Measurements from ENCODE around the gene DUSP28.

DUSP28 gene

DNA sequence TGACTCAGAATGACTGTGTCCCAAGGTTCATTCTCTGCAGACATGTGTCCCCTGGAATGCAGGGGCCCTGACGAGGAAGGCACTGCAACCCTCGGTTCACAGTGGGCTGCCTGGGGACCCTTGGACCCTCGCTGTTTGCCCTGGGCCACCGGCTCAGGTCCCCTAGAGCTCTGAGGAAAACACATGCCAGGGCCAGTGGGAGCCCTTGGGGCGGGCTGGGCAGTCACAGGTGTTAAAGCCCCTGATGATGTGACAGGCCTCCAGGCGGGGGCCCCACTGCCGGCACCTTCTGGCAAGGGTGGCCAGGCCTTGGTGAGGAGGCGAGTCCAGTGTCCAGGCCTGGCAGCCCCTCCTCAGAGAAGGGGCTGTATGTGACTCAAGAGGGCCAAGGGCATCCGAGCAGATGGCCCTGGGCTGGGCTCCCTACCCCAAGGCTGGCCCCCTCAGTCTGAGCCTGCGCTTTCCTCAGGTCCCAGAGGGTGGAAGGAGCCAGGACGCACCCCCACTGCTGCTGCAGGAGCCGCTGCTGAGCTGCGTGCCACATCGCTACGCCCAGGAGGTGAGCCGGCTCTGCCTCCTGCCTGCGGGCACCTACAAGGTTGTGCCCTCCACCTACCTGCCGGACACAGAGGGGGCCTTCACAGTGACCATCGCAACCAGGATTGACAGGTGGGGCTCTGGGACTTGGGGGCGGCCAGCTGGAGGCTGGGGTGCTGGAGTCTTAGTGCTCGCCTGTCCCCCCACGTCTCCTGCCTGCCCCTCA, 37.4 kb downstream of the DUSP28 start:
- Histone ChIP-seq H3K36me3 (ENCODE audit: control insufficient read depth, insufficient read depth, low read length) (peaks cover 6% of the 10 kb centered on the region), H3K4me3 (ENCODE audit: low read length) (no peak overlapping the region), H3K27ac (ENCODE audit: low read depth, low read length) (no peak overlapping the region), H3K27me3 (ENCODE audit: control insufficient read depth, insufficient read depth, low read length) (no peaks in the 10 kb centered on the region), H3K4me1 (ENCODE audit: control insufficient read depth, insufficient read depth, low read length) (peaks cover 15% of the 10 kb centered on the region), H3K9ac (ENCODE audit: low read length) (no peak overlapping the region)

DNA sequence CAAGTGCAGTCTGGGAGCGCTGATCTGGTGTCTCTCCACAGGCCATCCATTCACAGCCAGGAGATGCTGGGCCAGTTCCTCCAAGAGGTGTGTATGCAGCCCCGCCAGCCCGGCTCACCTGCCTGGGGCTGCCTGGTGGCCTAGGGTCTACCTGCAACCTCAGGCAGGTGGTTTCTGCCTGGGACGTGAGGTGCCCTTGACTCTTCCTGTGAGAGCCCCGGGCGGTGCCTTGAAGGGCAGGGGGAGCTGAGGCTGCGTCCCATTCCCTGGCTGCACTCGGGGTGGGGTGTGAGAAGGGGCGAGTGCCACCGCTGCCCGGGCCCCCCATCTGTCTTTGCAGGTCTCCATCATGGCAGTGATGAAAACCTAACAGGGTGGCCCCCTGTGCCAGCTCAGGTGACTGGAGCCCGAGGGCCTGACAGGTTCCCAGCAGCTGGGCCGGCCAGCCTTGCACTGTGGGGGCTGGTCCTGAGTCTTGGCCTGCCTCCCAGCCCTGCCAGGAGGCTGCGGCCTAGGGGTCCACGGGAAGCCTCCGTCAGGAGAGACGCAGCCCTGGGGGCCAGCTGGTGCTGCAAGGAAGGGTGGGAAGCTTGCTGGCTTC, 38.3 kb downstream of the DUSP28 start:
- H3K4me1 ChIP-seq (ENCODE audit: control insufficient read depth, insufficient read depth, low read length) = peaks cover 15% of the 10 kb centered on the region
- no peak overlapping the region for H3K4me3 ChIP-seq (ENCODE audit: low read length)
- H3K27me3 ChIP-seq (ENCODE audit: control insufficient read depth, insufficient read depth, low read length) = no peaks in the 10 kb centered on the region
- H3K36me3 ChIP-seq (ENCODE audit: control insufficient read depth, insufficient read depth, low read length) = peaks cover 6% of the 10 kb centered on the region
- H3K27ac ChIP-seq (ENCODE audit: low read depth, low read length) = no peak overlapping the region
- no peak overlapping the region for H3K9ac ChIP-seq (ENCODE audit: low read length)

DNA sequence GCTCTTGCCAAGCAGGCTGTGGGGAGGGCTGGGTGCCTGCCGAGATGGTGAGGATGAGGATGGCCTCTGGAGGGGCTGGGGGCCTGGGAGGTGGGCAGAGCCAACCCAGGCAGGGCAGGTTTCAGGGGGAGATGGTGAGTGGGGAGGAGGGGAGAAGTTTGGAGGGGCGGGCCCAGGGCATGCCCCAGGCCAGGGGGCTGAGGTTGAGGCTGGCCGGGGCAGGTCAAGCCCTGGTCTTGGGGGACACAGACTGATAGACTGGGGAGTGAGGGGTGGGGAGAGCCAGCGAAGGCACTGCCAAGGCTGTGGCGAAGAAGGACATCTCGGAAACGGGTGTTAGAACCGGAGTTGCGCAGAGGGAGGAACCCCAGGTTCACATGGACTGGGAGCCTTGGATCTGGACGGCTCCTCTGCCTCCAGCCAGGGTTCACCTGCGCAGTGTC, 39.0 kb downstream of the DUSP28 start:
- Histone ChIP-seq H3K27me3 (ENCODE audit: control insufficient read depth, insufficient read depth, low read length) (no peaks in the 10 kb centered on the region), H3K9ac (ENCODE audit: low read length) (no peak overlapping the region), H3K4me1 (ENCODE audit: control insufficient read depth, insufficient read depth, low read length) (peaks cover 15% of the 10 kb centered on the region), H3K4me3 (ENCODE audit: low read length) (no peak overlapping the region), H3K36me3 (ENCODE audit: control insufficient read depth, insufficient read depth, low read length) (peaks cover 3% of the 10 kb centered on the region), H3K27ac (ENCODE audit: low read depth, low read length) (no peak overlapping the region)

DNA sequence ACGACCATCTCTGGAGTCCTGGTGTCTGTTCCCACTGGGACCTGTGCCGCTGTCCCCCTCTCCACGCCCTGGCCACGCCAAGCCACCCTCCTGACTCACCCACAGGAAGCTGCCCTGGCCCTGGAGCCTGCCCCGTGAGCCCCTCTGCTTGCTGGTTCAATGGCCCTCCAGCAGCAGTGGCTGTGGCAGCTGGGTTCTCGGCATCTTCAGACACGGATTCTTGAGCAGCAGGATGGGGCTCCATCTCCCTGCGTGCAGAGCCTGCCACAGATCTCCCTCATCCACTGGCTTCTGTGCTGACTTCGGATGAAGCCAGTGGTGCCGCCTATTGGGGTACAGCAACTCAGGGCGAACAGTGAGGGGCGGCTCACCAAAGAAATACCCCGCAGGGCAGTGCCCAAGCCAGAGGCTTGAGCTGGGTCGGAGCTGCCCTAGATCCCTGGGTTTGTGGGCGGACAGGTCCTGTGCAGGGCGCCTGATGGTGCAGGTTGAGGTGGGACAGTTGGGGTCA, 40.3 kb downstream of the DUSP28 start:
- no peak overlapping the region for H3K9ac ChIP-seq (ENCODE audit: low read length)
- no peak overlapping the region for H3K27ac ChIP-seq (ENCODE audit: low read depth, low read length)
- no peaks in the 10 kb centered on the region for H3K27me3 ChIP-seq (ENCODE audit: control insufficient read depth, insufficient read depth, low read length)
- H3K4me1 ChIP-seq (ENCODE audit: control insufficient read depth, insufficient read depth, low read length) = peaks cover 15% of the 10 kb centered on the region
- no peak overlapping the region for H3K4me3 ChIP-seq (ENCODE audit: low read length)
- H3K36me3 ChIP-seq (ENCODE audit: control insufficient read depth, insufficient read depth, low read length) = peaks cover 3% of the 10 kb centered on the region

DNA sequence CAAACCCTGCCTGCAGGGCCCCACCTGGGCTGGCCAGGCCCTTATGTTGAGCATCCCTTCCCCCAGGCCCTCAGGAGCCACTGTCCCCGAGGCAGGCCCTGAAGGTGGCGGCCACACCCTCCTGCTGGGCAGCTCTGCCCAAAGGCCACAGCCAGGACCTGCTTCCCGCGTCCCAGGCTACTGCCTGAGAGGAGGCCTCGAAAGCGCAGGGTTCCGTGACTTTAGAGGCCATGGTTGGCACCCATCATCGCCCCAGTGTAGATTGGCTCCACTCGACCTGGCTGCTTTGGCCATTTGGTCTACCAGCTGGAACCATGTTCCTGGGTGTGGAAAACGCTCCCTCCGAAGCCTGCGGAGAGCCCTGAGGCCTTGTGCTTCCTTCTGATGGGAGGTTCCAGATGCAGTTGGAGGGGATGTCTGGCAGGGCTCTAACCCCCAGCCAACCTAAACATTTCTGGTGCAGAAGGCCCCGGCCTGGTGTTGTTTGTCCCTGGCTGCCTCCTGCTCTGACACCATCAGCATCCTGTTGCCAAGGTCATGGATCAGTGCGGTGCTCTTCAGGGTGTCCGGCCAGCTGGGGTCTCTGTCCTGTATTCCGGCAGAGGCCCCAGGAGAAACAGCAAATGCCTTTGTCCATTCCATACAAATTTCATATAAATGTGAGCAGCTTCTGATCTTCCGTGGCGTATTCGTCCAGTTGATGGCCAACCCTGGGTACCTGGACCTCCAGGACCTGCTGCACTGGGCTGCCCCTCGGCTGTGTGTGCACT, 41.1 kb downstream of the DUSP28 start:
- H3K4me1 ChIP-seq (ENCODE audit: control insufficient read depth, insufficient read depth, low read length) = peaks cover 7% of the 10 kb centered on the region

DNA sequence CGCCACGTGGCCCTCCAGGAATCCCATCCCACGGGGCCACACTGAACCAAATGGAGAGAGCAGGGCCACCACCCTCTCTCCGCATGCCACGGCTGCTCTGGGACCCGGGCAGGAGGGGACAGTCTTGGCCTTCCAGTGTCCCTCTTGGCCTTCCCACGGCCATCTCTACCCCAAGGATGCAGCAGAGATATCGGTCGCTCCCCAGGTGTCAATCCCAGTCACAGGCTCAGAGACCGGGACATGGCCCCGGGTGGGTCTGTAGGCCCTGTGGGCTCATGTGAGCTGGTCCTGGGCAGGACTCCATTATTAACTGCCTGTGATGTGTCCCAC, 41.6 kb downstream of the DUSP28 start:
- no peak overlapping the region for H3K27ac ChIP-seq (ENCODE audit: low read depth, low read length)
- H3K36me3 ChIP-seq (ENCODE audit: control insufficient read depth, insufficient read depth, low read length) = peaks cover 3% of the 10 kb centered on the region
- peaks cover 5% of the 10 kb centered on the region for H3K4me1 ChIP-seq (ENCODE audit: control insufficient read depth, insufficient read depth, low read length)
- H3K27me3 ChIP-seq (ENCODE audit: control insufficient read depth, insufficient read depth, low read length) = no peaks in the 10 kb centered on the region
- no peak overlapping the region for H3K4me3 ChIP-seq (ENCODE audit: low read length)
- no peak overlapping the region for H3K9ac ChIP-seq (ENCODE audit: low read length)

More for the DNA sequence above, 41.1 kb downstream of the DUSP28 start:
- Histone ChIP-seq H3K9ac (ENCODE audit: low read length) (no peak overlapping the region), H3K27me3 (ENCODE audit: control insufficient read depth, insufficient read depth, low read length) (no peaks in the 10 kb centered on the region), H3K36me3 (ENCODE audit: control insufficient read depth, insufficient read depth, low read length) (peaks cover 3% of the 10 kb centered on the region), H3K27ac (ENCODE audit: low read depth, low read length) (no peak overlapping the region), H3K4me3 (ENCODE audit: low read length) (no peak overlapping the region)

DNA sequence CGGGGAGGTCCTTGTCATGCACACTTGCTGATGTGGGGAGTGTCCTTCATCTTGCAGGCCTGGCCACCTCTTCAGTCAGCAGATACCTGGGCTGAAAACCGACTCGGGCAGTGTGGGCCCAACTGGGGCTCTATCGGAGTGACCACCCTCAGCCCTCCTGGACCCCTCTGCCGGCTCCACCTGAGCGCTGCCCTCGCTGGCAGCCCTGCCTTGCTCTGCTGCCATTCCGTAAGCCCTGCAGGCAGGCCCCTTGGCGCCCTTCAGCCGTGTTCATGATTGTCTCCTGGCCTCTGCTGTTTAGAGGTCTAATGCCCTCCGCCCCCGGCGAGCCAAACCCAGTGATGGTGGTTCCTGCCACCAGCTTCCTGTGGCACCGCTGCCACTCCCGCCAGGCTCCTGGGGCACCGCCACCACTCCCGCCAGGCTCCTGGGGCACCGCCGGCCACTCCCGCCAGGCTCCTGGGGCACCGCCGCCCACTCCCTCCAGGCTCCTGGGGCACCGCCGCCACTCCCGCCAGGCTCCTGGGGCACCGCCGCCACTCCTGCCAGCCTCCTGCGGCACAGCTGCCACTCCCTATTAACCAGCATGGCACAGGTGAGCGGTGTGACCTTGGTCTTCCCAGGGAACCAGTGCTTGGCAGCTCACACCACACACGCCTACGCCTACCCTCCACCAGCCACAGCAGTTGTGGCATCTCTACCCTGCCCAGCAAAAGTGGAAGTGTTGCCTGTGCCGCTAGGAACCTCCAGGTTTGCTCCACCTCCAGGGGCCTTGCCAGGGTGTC, 42.3 kb downstream of the DUSP28 start:
- Histone ChIP-seq H3K4me3 (ENCODE audit: low read length) (no peak overlapping the region), H3K27me3 (ENCODE audit: control insufficient read depth, insufficient read depth, low read length) (no peaks in the 10 kb centered on the region), H3K36me3 (ENCODE audit: control insufficient read depth, insufficient read depth, low read length) (no peaks in the 10 kb centered on the region), H3K27ac (ENCODE audit: low read depth, low read length) (no peak overlapping the region), H3K4me1 (ENCODE audit: control insufficient read depth, insufficient read depth, low read length) (peaks cover 5% of the 10 kb centered on the region), H3K9ac (ENCODE audit: low read length) (no peak overlapping the region)

DNA sequence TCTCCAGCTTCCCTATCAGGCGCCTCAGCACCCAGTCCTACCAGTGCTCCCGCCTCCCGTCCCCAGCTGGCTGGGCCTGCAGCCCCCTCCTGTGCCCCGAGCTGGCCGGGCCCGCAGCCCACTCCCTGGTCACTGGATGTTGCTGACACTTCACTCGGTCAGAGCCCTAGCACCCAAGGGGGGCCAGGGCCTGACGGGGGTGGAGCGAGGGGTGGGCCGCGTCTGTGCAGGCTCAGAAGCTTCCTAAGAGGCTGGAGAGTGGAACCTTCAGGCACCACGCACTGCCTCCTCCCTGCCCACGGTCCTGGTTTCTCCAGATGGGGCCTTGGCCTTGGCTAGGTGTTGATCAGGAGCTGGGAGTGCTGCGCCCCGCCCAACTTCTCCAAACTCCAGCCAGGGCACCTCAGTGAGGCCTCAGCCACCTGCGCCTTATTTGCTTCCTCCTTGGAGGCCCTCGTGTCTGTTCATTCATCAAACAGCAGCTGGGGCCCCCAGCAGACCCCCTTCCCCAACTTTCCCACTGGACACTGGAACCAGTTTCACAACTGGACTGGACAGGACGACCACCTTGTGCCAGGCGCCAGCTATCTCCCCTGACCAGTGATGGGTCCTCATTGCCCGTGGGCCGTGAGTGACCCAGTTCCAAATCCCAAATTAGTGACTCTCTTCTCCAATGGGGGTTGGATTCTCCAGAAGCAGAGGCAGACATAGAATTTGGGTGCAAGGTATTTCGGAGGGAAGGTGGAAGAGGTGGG, 43.1 kb downstream of the DUSP28 start:
- no peaks in the 10 kb centered on the region for H3K36me3 ChIP-seq (ENCODE audit: control insufficient read depth, insufficient read depth, low read length)

DNA sequence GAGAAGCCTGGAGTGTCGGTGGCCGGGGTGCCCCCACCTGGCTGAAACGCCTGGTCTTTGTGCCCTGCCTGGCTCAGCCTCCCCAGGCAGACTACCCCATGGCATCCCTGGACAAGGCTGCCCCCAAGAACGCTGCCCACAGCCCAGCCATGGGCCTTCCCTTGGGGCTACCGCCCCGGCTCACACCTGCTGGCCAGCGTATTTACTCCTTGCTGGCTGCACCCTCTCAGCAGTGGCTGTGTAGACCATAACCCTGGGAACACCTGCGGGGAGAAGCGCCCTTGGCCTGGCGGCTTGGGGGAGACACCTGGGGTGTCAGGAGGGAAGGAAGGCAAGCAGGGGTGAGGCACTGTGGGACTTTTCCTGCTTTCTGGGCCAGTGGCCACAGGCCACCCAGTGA, 43.7 kb downstream of the DUSP28 start:
- Histone ChIP-seq H3K9ac (ENCODE audit: low read length) (no peak overlapping the region), H3K4me3 (ENCODE audit: low read length) (no peak overlapping the region), H3K27me3 (ENCODE audit: control insufficient read depth, insufficient read depth, low read length) (no peaks in the 10 kb centered on the region), H3K4me1 (ENCODE audit: control insufficient read depth, insufficient read depth, low read length) (no peaks in the 10 kb centered on the region), H3K36me3 (ENCODE audit: control insufficient read depth, insufficient read depth, low read length) (no peaks in the 10 kb centered on the region), H3K27ac (ENCODE audit: low read depth, low read length) (no peak overlapping the region)

More for the DNA sequence above, 43.1 kb downstream of the DUSP28 start:
- H3K4me3 ChIP-seq (ENCODE audit: low read length) = no peak overlapping the region
- peaks cover 2% of the 10 kb centered on the region for H3K4me1 ChIP-seq (ENCODE audit: control insufficient read depth, insufficient read depth, low read length)
- no peak overlapping the region for H3K27ac ChIP-seq (ENCODE audit: low read depth, low read length)
- no peak overlapping the region for H3K9ac ChIP-seq (ENCODE audit: low read length)
- H3K27me3 ChIP-seq (ENCODE audit: control insufficient read depth, insufficient read depth, low read length) = no peaks in the 10 kb centered on the region

DNA sequence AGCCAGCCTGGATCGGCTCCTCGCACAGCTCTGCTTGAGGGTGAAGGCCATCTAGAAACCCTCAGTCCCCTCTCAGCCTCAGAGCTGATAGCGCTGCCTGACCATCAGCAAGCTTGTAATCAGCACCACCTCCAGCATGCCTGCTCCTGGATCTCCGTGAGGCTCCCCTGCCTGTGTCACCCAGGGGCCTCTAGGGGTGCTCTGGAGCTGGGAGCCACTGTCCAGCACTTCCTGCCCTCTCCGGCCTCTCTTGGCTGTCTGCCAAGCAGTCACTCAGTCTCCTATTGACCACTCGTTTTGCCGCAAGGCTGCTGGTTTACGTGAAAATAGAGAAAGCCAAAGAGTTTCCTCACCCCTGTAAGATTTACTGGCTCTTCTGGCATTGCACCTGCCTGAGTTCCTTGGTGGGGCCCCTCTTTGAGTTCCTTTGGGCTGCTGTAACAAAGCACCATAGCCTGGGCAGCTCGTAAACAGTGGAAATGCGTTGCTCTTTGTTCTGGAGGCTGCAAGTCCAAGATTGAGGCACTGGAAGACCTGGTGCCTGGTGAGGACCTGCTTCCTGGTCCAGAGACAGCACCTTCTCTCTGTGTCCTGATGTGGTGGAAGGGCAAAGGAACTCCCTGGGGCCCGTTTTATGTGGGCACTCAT, 44.3 kb downstream of the DUSP28 start:
- Histone ChIP-seq H3K4me3 (ENCODE audit: low read length) (no peak overlapping the region), H3K27ac (ENCODE audit: low read depth, low read length) (no peak overlapping the region), H3K27me3 (ENCODE audit: control insufficient read depth, insufficient read depth, low read length) (no peaks in the 10 kb centered on the region), H3K4me1 (ENCODE audit: control insufficient read depth, insufficient read depth, low read length) (no peaks in the 10 kb centered on the region), H3K9ac (ENCODE audit: low read length) (no peak overlapping the region), H3K36me3 (ENCODE audit: control insufficient read depth, insufficient read depth, low read length) (no peaks in the 10 kb centered on the region)

DNA sequence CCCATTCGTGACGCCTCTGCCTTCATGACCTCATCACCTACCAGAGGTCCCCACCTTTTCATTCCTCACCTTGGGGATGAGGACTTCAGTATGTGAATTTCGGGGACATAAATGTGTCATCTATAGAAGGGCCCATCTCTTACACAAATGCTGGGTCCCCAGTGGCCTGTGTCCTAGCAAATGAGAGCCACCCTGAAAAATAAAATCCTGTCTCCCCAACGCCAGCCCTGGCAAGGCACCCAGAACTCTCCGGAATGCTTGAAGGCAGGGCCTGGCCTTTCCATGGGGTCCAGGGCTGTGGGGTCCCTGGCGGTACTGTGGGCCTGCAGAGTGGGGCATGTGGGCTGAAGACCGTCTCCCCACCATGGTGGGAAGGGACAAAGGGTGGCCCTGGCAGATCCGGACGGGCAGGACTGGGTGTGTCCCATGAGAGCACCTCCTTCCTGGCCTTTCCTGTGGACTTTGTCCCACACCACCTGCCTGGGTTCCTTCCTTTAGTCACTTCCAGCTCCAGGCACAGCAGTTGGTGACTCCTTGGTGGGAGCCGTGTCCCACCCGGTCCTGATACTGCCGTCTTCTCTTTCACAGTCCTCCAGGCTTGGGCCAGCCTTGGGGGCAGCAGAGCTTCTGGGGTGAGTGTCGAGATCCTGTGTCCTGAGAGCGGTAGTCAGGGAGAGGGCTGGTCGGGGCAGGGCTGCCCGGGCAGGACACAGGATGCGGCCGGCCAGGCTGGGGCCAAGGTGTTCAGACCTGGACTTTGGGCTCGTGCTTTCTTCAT, 45.0 kb downstream of the DUSP28 start:
- H3K36me3 ChIP-seq (ENCODE audit: control insufficient read depth, insufficient read depth, low read length) = no peaks in the 10 kb centered on the region
- no peaks in the 10 kb centered on the region for H3K27me3 ChIP-seq (ENCODE audit: control insufficient read depth, insufficient read depth, low read length)
- H3K4me1 ChIP-seq (ENCODE audit: control insufficient read depth, insufficient read depth, low read length) = no peaks in the 10 kb centered on the region
- no peak overlapping the region for H3K9ac ChIP-seq (ENCODE audit: low read length)
- no peak overlapping the region for H3K27ac ChIP-seq (ENCODE audit: low read depth, low read length)
- peak overlapping the region; percentile 49 for H3K4me3 ChIP-seq (ENCODE audit: low read length)

Data from rectal smooth muscle tissue (tissue), 1 donor.